GM12872 (cell line): ENCODE measurements around the gene PIGT.

Experiments
- TF ChIP-seq, protein P1 (sequence below): IDR thresholded peaks from 3 replicates; pipeline ENCODE4 v1.5.1; 2011; ENCODE audit warnings: low read depth, mild to moderate bottlenecking, low read length, moderate library complexity; ENCODE audit not compliant: insufficient read depth

Gene PIGT

GRCh38 chr20:45420125-45420524 is 4.2 kb downstream of the PIGT start:
- TF ChIP-seq, protein P1, sequence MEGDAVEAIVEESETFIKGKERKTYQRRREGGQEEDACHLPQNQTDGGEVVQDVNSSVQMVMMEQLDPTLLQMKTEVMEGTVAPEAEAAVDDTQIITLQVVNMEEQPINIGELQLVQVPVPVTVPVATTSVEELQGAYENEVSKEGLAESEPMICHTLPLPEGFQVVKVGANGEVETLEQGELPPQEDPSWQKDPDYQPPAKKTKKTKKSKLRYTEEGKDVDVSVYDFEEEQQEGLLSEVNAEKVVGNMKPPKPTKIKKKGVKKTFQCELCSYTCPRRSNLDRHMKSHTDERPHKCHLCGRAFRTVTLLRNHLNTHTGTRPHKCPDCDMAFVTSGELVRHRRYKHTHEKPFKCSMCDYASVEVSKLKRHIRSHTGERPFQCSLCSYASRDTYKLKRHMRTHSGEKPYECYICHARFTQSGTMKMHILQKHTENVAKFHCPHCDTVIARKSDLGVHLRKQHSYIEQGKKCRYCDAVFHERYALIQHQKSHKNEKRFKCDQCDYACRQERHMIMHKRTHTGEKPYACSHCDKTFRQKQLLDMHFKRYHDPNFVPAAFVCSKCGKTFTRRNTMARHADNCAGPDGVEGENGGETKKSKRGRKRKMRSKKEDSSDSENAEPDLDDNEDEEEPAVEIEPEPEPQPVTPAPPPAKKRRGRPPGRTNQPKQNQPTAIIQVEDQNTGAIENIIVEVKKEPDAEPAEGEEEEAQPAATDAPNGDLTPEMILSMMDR: no peak

DNA sequence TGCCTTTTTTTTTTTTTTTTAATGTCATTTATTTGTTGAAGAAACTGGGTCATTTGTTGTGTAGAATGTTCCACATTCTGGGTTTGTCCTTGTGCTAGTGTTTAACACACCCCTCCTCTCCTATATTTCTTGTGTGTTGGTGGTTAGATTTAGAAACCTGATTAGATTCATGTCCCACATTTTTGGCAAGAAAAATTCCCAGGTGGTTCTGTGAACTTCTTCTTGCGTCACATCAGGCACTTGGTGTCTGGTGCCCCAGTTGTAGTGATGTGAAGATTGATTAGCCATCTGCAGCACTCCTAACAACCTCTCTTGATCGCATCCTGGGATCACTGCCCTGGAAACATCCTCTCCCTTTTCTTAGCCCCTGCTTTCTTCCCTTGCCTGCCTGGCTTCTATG is 7.8 kb downstream of the PIGT start:
- TF ChIP-seq, protein P1: no peak

DNA sequence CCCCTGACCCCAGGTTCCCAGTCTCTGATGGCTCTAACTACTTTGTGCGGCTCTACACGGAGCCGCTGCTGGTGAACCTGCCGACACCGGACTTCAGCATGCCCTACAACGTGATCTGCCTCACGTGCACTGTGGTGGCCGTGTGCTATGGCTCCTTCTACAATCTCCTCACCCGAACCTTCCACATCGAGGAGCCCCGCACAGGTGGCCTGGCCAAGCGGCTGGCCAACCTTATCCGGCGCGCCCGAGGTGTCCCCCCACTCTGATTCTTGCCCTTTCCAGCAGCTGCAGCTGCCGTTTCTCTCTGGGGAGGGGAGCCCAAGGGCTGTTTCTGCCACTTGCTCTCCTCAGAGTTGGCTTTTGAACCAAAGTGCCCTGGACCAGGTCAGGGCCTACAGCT is 9.6 kb downstream of the PIGT start:
- TF ChIP-seq, protein P1: no peak

GRCh38 chr20:45426320-45427016 is 10.5 kb downstream of the PIGT start:
- TF ChIP-seq, protein P1: no peak

DNA sequence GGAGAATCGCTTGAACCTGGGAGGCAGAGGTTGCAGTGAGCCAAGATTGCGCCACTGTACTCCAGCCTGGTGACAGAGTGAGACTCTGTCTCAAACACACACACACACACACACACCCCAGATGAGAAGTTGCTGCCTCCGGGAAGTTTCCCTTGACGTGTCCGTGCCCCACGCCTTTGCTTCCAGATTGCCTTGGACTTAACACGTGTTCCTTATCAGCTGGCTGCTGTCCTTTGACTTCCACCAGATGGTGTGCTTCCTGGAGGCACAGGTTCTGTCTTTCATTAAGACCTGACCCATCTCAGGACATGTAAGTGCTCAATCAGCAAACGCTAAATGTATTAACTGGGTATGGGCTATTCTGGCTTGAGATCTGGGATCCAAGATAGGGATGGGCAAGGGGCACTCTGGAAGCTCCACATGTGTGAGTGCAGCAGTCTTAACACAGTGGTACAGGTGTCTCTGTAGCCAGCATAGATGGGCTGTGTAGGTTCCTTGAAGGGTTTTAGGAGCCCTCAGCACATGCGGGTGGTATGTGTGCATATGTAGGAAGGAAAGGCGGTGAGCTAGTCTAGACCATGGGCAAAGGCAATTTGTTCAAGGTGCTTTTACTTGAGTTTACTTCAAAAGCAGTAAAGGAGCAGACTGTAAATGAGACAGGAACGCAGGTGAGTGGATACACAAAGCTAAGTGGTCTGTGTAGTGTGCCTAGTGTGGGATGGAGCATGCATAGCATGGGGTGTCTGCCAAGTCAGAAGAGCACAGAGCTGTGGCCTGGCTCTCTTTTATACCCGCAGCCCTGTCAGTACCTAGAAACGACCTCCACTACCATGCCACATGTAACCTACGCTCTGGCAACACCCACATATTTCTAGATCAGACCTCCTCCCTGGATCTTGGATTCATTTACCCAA is 11.6 kb downstream of the PIGT start:
- TF ChIP-seq, protein P1: no peak

DNA sequence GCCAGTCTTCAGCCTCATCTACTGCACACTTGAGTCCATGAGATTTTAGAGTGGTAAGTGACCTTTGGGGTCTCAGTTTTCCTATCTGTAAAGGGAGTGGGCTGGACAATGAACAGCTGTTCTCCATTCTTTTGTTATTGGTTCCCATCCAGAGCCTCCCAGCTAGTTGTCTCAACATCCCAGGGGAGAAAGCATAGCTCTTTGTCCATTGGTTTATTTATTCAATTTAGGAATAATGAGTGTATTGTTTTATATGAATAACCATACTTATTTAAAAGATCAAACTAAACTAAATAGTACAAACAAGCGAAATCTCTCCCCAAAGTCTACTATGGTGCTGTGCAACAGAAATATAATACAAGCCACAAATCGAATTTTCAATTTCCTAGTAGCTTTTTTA is 13.7 kb downstream of the PIGT start:
- TF ChIP-seq, protein P1: no peak

DNA sequence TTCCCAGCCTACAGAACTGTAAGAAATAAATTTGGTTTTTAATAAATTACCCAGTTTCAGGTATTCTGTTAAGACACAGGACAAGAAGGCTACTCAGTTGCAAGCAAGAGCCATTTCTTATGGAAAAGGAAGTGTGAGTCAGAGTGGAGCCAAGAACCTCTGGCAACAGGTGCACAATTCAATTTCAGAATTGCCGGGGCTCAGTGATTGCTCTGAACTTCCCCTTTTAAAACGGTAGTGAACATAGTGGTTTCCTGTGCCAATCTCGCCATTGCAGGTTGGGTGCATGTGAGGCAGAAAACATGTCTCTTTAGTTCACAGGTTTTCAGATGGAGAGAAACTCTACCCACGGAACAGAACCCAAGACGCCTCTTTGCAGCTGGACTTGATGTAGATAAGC is 16.4 kb downstream of the PIGT start:
- TF ChIP-seq, protein P1: no peak
